HepG2 (cell line): ENCODE data around the gene SLC24A4. TPM values are rescaled to one million over a fixed set of nuclear protein-coding genes. Genes with fewer than 3 reads are reported as not detected.

Source experiments
- ATF2 ChIP-seq: sonication (generic); formaldehyde crosslinking; IDR thresholded peaks from 2 replicates; pipeline ENCODE4 v1.4.0; 2020; ENCODE audit warnings: missing genetic modification reagents
- CBX2 ChIP-seq, 2 experiments: fragments of 200-600 bp in 1 of 2; sonication (generic); formaldehyde crosslinking in 1 of 2; IDR thresholded peaks; 2 replicates each; pipeline versions ENCODE4 v1.7.0 to v1.8.1; 2018 to 2022; ENCODE audit warnings: low read depth in 2 of 2, low read length in 1 of 2, mild to moderate bottlenecking in 1 of 2, missing genetic modification reagents in 1 of 2
- CREBL2 ChIP-seq: sonication (generic); formaldehyde crosslinking; IDR thresholded peaks from 2 replicates; pipeline ENCODE4 v1.8.1; 2023; ENCODE audit warnings: missing genetic modification reagents, mild to moderate bottlenecking, borderline replicate concordance
- FOXJ3 ChIP-seq: sonication (generic); formaldehyde crosslinking; IDR thresholded peaks from 2 replicates; pipeline ENCODE4 v1.4.0; 2020; ENCODE audit warnings: missing genetic modification reagents, mild to moderate bottlenecking, borderline replicate concordance
- HNRNPH1 ChIP-seq: fragments of 200-400 bp; formaldehyde crosslinking; optimal IDR thresholded peaks from 2 replicates; pipeline ENCODE3; 2017; ENCODE audit warnings: mild to moderate bottlenecking, low read depth, low read length
- HOXA9 ChIP-seq: sonication (generic); formaldehyde crosslinking; IDR thresholded peaks from 2 replicates; pipeline ENCODE4 v1.8.1; 2022; ENCODE audit warnings: missing genetic modification reagents, mild to moderate bottlenecking, moderate library complexity, borderline replicate concordance
- KIAA2018 ChIP-seq: sonication (generic); formaldehyde crosslinking; IDR thresholded peaks from 2 replicates; pipeline ENCODE4 v1.5.0; 2020; ENCODE audit warnings: mild to moderate bottlenecking, missing genetic modification reagents, borderline replicate concordance
- KLF9 ChIP-seq: IDR thresholded peaks from 2 replicates; pipeline ENCODE4 v1.6.1; 2016; ENCODE audit warnings: low read depth
- NCOA1 ChIP-seq: sonication (generic); formaldehyde crosslinking; IDR thresholded peaks from 2 replicates; pipeline ENCODE4 v1.9.0; 2021; ENCODE audit warnings: missing genetic modification reagents
- NFIC ChIP-seq: IDR thresholded peaks from 2 replicates; pipeline ENCODE4 v1.6.1; 2012; ENCODE audit warnings: mild to moderate bottlenecking, low read length, inconsistent platforms
- PAWR ChIP-seq: sonication (generic); formaldehyde crosslinking; IDR thresholded peaks from 2 replicates; pipeline ENCODE4 v1.4.0; 2020; ENCODE audit warnings: missing genetic modification reagents, mild to moderate bottlenecking, borderline replicate concordance
- PCBP1 ChIP-seq: fragments of 200-400 bp; formaldehyde crosslinking; IDR thresholded peaks from 2 replicates; pipeline ENCODE4 v1.6.1; 2017; ENCODE audit warnings: mild to moderate bottlenecking, low read depth, low read length, borderline replicate concordance
- PHF21A ChIP-seq: sonication (generic); formaldehyde crosslinking; IDR thresholded peaks from 2 replicates; pipeline ENCODE4 v1.5.0; 2020; ENCODE audit warnings: mild to moderate bottlenecking, missing genetic modification reagents
- RARA ChIP-seq: IDR thresholded peaks from 2 replicates; pipeline ENCODE4 v1.6.1; 2016; ENCODE audit warnings: missing genetic modification reagents, missing compliant biosample characterization
- RFX1 ChIP-seq: fragments of 450-650 bp; IDR thresholded peaks from 2 replicates; pipeline ENCODE4 v1.6.1; 2017
- ZBTB1 ChIP-seq: sonication (generic); formaldehyde crosslinking; IDR thresholded peaks from 2 replicates; pipeline ENCODE4 v1.4.0; 2020; ENCODE audit warnings: missing genetic modification reagents, borderline replicate concordance
- ZFP36L2 ChIP-seq: sonication (generic); formaldehyde crosslinking; IDR thresholded peaks from 2 replicates; pipeline ENCODE4 v1.4.0; 2020; ENCODE audit warnings: missing genetic modification reagents
- ZNF644 ChIP-seq: IDR thresholded peaks from 2 replicates; pipeline ENCODE4 v1.6.1; 2016; ENCODE audit warnings: low read depth
- ZNF776 ChIP-seq: sonication (generic); formaldehyde crosslinking; IDR thresholded peaks from 2 replicates; pipeline ENCODE4 v1.4.0; 2020; ENCODE audit warnings: mild to moderate bottlenecking, missing genetic modification reagents
- ZNF782 ChIP-seq: sonication (generic); formaldehyde crosslinking; IDR thresholded peaks from 2 replicates; pipeline ENCODE4 v1.4.0; 2020; ENCODE audit warnings: missing genetic modification reagents, mild to moderate bottlenecking, borderline replicate concordance
- ZNF891 ChIP-seq: sonication (generic); formaldehyde crosslinking; IDR thresholded peaks from 2 replicates; pipeline ENCODE4 v1.5.0; 2020; ENCODE audit warnings: mild to moderate bottlenecking, missing genetic modification reagents
- ZSCAN25 ChIP-seq: sonication (generic); formaldehyde crosslinking; IDR thresholded peaks from 2 replicates; pipeline ENCODE4 v1.8.0; 2022; ENCODE audit warnings: mild to moderate bottlenecking, missing genetic modification reagents
- polyA plus RNA-seq, 8 experiments: library from polyadenylated mRNA; depleted of rRNA in 3 of 8; stranded (reverse) in 7 of 8; unstranded in 1 of 8; fragments of >200 nt; fragmentation: Illumina TruSeq in 4 of 8; extraction: Trizol in 4 of 8; gene quantifications; 2 replicates each; pipeline versions ENCODE4 v1.2.1 to v1.2.3, GENCODE V29; 2011 to 2016; ENCODE audit warnings: low read depth in 4 of 8, missing spikeins in 1 of 8, mixed read lengths in 1 of 8; ENCODE audit not compliant: insufficient read depth in 1 of 8
- total RNA-seq, 5 experiments: library from RNA; depleted of rRNA; stranded (reverse); fragments of >200 nt; fragmentation: Illumina TruSeq; extraction: Trizol; gene quantifications; 2 replicates each; pipeline ENCODE4 v1.2.3, GENCODE V29; 2016; ENCODE audit warnings: low read depth in 1 of 5

SLC24A4 gene
- total and polyA plus RNA-seq, 2 of the 13 experiments (the other 11 are each of a cell fraction or from before 2014, with no cell fraction given) = not detected

DNA sequence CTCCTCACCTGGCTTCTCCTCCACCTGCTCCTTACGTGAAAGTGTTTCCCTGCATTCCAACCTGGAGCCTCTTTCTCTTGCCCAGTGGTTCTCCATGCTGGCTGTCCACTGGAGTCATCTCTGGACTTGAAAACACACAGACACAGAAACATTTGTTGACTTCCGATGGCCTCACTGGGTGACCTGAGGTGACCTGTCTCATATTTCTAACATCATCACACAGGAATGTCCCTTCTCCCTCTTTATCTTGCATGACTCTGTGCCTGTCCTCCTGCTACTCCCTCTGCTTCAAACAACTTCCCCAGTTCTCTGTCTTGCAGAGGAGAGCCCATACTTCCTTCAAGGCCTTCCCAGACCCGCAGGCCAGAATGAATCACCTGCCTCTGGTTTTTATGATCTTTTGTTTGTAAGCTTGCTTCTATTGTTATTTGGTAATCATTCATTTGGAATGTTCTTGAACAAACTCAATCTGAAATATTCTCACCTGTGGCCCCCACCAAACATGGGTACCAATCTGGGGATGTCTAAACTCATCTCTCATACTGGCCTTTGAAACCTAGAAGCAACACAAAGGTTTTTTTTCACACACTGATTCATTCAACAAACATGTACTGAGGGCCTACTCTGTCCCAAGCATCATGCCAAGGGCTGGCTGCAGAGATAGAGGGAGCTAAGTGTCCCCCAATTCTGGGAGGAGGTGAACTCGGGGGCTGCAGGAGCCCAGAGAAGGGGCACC is 181.0 kb downstream of the SLC24A4 start (continued):
- TF ChIP-seq ZNF891 (CRISPR knock-in tag) (no peak), FOXJ3 (peak; percentile 82), NCOA1 (0 out of 2 replicates have a peak, but pooled peaks have one; percentile 34), CREBL2 (CRISPR knock-in tag) (no peak), KLF9 (CRISPR knock-in tag) (no peak), ZNF776 (CRISPR knock-in tag) (no peak), NFIC (no peak), ZNF782 (CRISPR knock-in tag) (no peak), ZNF644 (CRISPR knock-in tag) (peak; percentile 92), RARA (CRISPR knock-in tag) (peak; percentile 94), ATF2 (CRISPR knock-in tag) (peak; percentile 99), KIAA2018 (CRISPR knock-in tag) (no peak), PAWR (CRISPR knock-in tag) (no peak), PHF21A (CRISPR knock-in tag) (peak; percentile 75; the same call in 1 of the 2 replicates), RFX1 (no peak), PCBP1 (no peak), ZFP36L2 (CRISPR knock-in tag) (no peak), ZBTB1 (CRISPR knock-in tag) (no peak), HNRNPH1 (no peak), ZSCAN25 (CRISPR knock-in tag) (no peak), CBX2 (IDR thresholded peaks at IDR 0.05; ENCODE audit: low read depth, low read length) (no peak), CBX2 (CRISPR knock-in tag; IDR thresholded peaks at IDR 0.05; ENCODE audit: low read depth) (no peak), HOXA9 (no peak)
